ENCODE data around the gene OBSCN.

OBSCN gene

GRCh38 chr1:228318823-228319241, 111.0 kb downstream of the OBSCN start:
- Histone ChIP-seq H3K27me3 (ENCODE audit: insufficient read depth, poor library complexity, severe bottlenecking) (no peaks in the 10 kb centered on the region), H3K27ac (replicated peaks) (no peak overlapping the region), H3K4me3 (replicated peaks; ENCODE audit: insufficient read depth, low read length) (no peak overlapping the region)
- DNase-seq (ENCODE audit: low read depth in 1 of 2, low spot score in 1 of 2), result no peak
- no peak for TF ChIP-seq REST (IDR thresholded peaks at IDR 0.05; ENCODE audit: insufficient replicate concordance, low read depth)
- TF ChIP-seq POLR2AphosphoS5 (IDR thresholded peaks at IDR 0.05; ENCODE audit: low read depth), result no peak
- no peak for TF ChIP-seq CTCF (IDR thresholded peaks at IDR 0.05; ENCODE audit: insufficient read depth, low read length)
- no peak for TF ChIP-seq GABPA (IDR thresholded peaks at IDR 0.05; ENCODE audit: low read depth)
- TF ChIP-seq SPI1 (IDR thresholded peaks at IDR 0.05; ENCODE audit: borderline replicate concordance, low read depth), result no peak

GRCh38 chr1:228319352-228320088, 111.7 kb downstream of the OBSCN start:
- H3K27me3 ChIP-seq (ENCODE audit: insufficient read depth, poor library complexity, severe bottlenecking), result no peaks in the 10 kb centered on the region
- TF ChIP-seq CTCF (IDR thresholded peaks at IDR 0.05; ENCODE audit: insufficient read depth, low read length) (no peak), REST (IDR thresholded peaks at IDR 0.05; ENCODE audit: insufficient replicate concordance, low read depth) (no peak), SPI1 (IDR thresholded peaks at IDR 0.05; ENCODE audit: borderline replicate concordance, low read depth) (no peak), GABPA (IDR thresholded peaks at IDR 0.05; ENCODE audit: low read depth) (no peak), POLR2AphosphoS5 (IDR thresholded peaks at IDR 0.05; ENCODE audit: low read depth) (no peak)

GRCh38 chr1:228320394-228320793, 112.5 kb downstream of the OBSCN start:
- Histone ChIP-seq H3K27me3 (ENCODE audit: insufficient read depth, poor library complexity, severe bottlenecking) (no peaks in the 10 kb centered on the region), H3K4me3 (replicated peaks; ENCODE audit: insufficient read depth, low read length) (no peak overlapping the region), H3K27ac (replicated peaks) (no peak overlapping the region)
- TF ChIP-seq CTCF (IDR thresholded peaks at IDR 0.05; ENCODE audit: insufficient read depth, low read length) (no peak), GABPA (IDR thresholded peaks at IDR 0.05; ENCODE audit: low read depth) (no peak), POLR2AphosphoS5 (IDR thresholded peaks at IDR 0.05; ENCODE audit: low read depth) (no peak), SPI1 (IDR thresholded peaks at IDR 0.05; ENCODE audit: borderline replicate concordance, low read depth) (no peak), REST (IDR thresholded peaks at IDR 0.05; ENCODE audit: insufficient replicate concordance, low read depth) (no peak)
- DNase-seq (ENCODE audit: low read depth in 1 of 2, low spot score in 1 of 2), result no peak

More at GRCh38 chr1:228319352-228320088, 111.7 kb downstream of the OBSCN start:
- H3K4me3 ChIP-seq (replicated peaks; ENCODE audit: insufficient read depth, low read length), result no peak overlapping the region
- no peak overlapping the region for H3K27ac ChIP-seq (replicated peaks)
- DNase-seq (ENCODE audit: low read depth in 1 of 2, low spot score in 1 of 2), result no peak

All from HL-60 (cell line).